ENCODE data around the gene GALNT2.

The GALNT2 gene

DNA sequence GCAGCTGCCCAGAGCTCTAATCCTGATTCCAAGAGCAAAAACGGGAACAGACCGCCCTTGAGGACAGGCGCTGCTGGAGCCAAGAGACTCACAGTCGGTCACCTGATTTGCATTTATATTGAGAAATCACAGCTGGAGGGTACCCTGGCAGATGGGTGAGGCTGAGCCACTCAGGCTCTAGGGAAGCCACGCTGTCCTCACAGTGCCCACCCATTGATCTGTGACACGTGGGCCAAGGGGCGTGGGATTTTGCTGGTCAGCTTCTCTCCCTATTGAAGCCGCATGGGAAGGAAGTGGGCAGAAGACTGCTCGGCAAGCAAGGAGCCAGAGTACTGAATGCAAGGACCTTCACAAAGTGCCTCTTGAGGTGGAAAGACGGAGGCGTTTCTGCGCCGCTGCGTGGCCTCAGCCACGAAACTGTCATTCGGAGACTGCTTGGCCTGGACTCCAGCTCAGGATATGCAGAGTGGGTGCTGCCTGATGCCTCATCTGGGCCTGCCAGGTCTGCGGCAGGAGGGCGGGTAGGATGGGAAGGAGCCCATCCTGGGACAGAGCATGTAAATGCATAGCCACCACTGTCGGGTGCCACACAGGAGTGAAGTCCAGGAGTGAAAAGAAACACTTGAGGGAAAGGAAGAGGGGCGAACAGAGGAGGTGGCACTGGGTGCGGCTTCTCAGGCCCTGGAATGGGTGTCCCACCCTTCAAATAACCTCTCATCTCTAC is 219.3 kb downstream of the GALNT2 start:
- no peak for DNase-seq

- DNase-seq: no peak
These were observed 219.8 kb downstream of the GALNT2 start for GRCh38 chr1:230286890-230287269.

DNA sequence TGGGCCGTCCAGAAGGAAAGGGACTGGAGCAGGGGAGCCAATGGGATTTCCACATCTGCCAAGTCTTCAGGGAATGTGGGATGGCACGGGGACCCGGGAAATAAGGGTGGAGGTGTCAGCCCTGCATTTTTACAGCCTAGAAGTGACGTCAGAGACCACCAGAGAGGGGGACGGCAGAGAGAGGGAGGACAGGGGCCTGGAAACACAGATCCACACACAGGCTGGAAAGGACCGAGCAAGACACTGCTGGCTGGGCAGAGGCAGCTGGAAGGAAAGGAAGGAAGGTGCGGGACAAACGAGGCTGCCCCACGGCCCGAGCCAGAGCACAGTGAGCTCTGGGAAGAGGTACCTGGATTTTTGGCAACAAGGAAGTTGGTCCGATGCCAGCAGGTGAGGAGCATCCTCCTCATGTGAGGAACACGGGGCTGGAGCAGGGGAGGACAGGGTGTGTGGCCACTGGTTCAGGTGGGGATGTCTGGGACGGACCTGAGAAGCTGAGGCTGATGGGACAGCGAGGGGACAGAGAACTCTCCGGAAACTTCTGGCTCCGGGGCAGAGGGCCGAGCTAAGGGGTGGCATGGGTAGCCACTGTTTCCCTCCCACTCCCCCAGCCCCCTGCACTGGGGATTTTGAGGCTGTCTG is 220.8 kb downstream of the GALNT2 start:
- DNase-seq: no peak

DNA sequence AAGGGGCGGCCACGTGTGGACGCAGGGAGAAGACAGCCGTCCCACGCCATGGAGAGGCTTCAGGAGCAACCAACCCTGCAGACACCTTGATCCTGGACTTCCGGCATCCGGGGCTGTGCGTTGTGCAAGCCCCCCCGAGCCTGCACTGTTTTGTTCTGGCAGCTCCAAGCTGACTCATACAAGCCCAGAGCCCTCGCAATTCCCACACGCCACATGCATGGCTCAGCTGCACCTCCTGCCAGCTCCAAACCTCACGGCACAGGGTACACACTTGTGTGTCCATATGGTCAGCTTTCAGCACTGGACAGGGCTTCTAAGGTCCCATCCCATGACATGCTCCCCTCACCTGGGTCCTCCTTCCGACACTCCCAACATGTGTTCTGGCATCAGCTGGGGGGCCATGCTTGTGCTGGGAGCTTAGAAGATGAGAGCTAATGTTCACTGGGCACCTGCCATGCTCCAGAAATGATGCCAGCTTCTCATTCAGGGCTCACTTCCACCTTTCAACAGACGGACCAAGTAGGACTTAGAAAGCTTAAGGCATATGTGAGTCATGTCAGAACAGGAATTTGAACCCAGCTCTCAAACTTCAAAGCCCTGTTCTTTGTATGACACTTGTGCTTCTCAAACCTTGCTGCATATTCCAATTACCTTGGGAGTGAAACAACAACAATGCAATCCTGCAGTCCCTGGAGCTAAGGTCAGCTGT is 221.8 kb downstream of the GALNT2 start:
- no peak for DNase-seq

DNA sequence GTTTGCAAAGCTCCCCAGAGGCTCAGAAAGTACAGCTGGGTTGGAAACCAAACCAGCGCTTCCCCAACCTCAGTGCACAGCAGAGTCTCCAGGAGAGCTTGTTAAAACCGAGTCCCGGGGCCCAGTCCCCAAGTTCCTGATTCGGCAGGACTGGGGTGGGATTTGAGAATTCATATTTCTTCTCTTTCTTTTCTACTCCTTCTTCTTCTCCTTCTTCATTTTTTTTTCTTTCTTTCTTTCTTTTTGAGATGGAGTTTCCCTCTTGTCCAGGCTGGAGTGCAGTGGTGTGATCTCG is 222.3 kb downstream of the GALNT2 start:
- DNase-seq: no peak

- DNase-seq: peak; percentile 44
These were observed 224.9 kb downstream of the GALNT2 start for GRCh38 chr1:230291731-230292620.

GRCh38 chr1:230292689-230293389 is 225.8 kb downstream of the GALNT2 start:
- peak; percentile 71 for DNase-seq

DNA sequence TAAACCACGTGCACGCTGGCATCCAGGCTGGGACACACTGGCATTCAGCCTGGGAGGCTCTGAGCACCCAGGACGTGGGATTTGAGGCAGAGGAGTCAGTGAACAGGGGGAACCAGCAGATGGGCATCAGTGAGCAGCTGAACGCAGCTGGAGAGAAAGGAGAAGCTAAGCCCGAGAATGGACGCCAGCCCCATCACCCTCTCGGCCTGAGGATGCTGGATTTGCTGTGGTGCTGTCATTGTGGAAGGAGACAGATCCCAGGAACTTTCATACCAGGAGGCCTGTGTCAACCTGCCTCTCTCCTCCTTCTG is 226.3 kb downstream of the GALNT2 start:
- DNase-seq: no peak

DNA sequence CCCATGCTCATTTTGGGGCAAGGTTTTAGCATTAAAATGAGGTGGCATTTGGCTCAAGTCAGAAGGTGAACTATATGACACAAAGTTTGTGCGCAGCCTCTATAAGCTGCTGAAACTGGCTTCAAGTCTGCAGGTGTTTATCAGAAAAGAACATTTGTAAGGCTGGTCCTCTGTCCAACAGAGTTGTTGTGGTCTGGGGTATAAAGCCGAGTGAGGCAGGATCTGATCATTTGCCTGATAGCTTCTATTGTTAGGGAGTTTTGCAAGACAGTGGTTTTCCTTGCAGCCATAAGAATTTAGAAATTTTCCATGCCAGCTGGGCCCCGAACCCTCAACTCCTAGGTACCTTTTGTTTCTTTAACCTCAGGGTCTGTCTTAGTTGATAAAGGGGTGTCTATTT is 228.3 kb downstream of the GALNT2 start:
- DNase-seq: no peak

GRCh38 chr1:230299191-230300006 is 232.4 kb downstream of the GALNT2 start:
- DNase-seq: no peak

- no peak for DNase-seq
These were observed 233.6 kb downstream of the GALNT2 start for GRCh38 chr1:230300322-230301301.

DNA sequence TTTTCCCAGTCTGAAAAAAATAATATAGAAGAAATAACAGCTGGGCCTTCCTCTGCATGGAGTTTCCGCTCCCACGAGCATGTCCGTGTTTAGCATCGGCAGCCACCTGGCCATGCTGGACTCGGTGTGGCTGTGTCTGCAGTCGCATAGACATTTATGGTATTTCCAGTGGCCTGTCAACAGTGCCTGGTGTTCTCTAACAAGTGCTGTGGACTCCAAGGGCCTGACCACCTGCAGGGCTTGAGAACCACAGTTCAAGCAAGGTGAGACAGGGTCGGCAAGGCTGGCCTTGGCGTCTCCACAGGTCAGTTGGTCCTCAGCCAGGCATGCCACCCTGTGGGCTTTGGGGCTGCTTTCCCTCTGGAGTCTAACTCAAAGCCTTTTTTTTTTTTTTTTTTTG is 234.3 kb downstream of the GALNT2 start:
- DNase-seq: no peak

- no peak for DNase-seq
These were observed 234.8 kb downstream of the GALNT2 start for GRCh38 chr1:230301822-230302221.

GRCh38 chr1:230303069-230303468 is 236.0 kb downstream of the GALNT2 start:
- DNase-seq: no peak

GRCh38 chr1:230303822-230304221 is 236.8 kb downstream of the GALNT2 start:
- DNase-seq: no peak

DNA sequence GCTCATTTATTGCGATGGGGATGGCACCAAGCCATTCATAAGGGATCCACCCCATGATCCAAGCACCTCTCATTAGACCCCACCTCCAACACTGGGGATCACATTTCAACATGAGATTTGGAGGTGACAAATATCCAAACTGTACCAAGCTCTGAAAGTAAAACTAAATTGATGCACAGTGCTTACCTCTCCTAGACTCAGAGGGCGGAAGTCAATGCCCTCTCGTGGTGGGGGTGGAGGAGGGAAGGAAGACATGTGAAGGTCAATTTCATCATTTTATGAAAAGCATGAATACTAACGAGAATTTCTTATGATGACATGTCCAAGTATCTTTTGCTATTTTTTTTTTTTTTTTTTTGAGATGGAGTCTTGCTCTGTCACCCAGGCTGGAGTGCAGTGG is 239.1 kb downstream of the GALNT2 start:
- DNase-seq: no peak

- peak; percentile 66 for DNase-seq
These were observed 240.2 kb downstream of the GALNT2 start for GRCh38 chr1:230307213-230307612.

DNA sequence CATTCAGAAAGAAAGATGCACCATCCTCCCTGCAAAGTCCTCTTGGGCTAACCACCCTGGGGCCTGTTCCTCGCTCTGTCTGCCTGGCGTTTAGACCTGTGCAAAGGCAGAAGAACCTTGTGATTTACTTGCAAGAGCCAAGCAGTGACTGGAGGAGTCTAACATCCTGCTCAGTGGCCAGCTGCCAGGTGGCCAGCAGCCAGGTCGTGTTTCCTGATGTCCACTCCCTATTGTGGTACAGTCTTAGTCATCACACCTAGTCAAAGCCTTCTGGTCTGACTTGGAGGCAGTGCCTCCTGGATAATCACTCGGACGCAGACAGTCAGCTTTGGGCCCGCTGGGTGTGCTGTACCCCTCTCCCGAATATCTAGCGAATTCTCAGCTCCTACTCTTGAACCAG is 241.0 kb downstream of the GALNT2 start:
- DNase-seq: no peak

DNA sequence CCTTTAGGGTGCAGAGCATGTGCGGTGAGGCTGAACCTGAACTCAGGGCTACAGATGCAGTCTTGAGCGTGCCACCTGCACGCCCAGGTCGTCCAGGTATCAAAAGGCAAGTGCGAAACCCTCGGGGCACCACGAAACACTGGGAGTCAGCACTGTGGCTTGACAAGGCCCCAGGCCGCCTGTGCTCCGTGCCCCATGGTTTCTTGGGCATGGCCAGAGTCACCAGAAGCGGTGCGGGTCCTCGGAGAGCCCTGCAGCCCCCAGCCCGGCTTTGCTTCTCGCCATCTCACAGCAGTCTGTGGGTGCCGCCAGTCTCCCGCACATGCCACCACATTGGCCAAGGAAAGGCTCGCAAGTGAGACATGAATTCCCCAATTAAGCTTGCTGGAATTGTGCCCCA is 241.8 kb downstream of the GALNT2 start:
- no peak for DNase-seq

- DNase-seq: no peak
These were observed 242.7 kb downstream of the GALNT2 start for GRCh38 chr1:230309646-230310177.
